Activated naive CD4-positive, alpha-beta T cell (primary cell): ENCODE data around the gene NUCKS1.

Experiments used
- DNase-seq, 4 experiments: peaks; one replicate each; lab custom pipeline; 2025; lab: John Stamatoyannopoulos, UW

Gene NUCKS1

DNA sequence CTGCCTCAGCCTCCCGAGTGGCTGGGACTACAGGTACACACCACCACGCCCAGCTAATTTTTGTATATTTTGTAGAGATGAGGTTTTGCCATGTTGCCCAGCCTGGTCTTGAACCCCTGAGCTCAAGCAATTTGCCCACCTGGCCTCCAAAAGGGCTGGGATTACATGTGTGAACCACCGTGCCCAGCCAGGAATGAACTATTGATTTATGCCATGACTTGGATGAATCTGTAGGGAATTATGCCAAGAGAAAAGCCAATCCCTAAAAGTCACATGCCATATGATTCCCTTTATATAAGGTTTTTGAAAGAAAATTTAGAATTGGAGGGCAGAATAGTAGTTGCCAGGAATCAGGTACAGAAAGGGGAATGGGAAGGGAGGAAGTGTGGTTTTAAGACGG, 50.6 kb downstream of the NUCKS1 start:
- DNase-seq, result no peak

DNA sequence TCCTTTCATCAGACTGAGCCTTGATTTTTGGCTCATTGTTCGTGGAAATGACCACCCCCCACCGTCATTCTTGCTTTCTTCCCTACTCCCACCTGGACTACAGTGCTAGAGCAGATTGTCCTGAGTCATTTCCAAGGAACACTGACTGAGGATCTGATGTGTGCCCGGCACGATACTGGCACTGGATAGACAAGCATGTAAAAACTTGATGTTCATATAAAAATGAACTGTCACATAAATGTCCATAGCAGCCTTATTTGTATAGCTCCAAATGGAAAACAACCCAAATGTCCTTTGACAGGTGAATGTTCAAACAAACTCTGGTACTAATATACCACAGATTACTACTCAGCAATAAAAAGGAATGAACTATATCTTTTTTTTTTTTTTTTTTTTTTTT, 51.1 kb downstream of the NUCKS1 start:
- no peak for DNase-seq

DNA sequence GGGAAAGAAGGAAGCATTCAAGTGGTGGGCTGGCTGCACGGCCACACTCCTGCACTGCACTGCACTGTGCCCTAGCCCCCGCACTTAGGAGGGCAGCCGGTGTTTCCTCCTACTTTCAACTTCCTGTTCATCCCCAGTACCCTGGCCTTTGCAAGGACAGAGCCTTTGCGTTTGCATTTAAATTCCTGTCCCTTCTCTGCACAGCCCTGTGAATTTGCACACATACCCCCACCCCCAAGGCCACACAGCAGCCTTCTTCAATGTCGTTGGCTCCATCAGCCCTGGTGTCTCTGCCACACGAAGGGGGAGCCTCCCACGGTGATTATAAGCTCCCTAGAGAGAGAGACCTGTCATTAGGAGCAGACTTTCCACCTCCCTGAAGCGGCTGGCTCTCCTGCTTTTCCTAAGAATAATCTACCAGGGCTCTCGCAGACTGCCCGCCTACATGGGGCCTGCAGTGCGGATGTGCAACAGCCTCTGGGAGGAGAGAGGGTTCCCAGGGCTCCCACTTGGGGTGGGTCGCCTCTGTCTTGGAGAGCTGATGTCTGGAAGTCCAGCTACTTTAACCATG, 56.5 kb downstream of the NUCKS1 start:
- DNase-seq, result no peak

DNA sequence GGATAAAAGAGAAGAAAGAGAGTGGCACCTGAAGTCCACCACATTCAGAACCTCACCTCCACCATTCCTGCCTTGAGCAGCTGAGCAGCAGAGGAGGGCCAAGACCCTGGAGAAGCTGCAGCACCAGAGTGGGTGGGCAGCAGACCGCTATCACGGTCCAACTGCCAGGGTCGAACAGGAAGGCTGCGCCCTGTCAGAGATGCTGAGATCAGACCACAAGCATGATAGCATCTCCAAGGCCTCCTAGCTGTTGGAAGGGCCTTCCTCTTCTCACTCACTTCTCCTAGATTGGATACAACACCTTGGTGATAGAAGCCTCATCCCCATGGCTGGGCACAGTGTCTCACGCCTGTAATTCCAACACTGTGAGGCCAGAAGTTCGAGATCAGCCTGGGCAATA, 57.6 kb downstream of the NUCKS1 start:
- no peak for DNase-seq

DNA sequence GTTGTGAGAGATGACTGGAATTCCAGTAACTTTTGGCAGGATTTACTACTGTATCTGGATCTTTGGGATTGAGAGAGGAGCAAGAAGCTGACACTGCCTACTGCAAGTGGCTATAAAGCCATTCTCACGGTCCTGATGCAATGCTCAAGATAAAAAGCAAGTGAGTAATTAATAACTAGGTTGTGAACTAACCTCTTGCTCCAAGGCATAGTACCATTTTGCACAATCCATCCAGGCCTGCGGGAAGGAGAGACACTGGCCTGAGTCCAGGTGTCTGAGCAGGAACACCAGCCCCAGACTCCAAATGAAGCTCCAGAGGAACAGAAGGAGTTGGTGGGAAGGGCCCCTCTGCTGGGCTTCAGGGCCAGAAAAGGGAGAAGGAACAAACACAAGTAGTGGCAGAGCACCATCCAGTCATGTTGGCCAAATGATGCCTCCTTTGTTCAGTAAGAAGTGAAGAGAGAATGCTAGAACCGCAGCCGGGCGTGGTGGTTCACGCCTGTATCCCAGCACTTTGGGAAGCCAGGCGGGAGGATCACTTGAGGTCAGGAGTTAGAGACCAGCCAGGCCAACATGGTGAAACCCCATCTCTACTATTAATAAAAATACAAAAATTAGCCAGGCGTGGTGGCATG, 59.7 kb downstream of the NUCKS1 start:
- no peak for DNase-seq

- no peak for DNase-seq
Measured at GRCh38 chr1:205689479-205689878, 60.5 kb downstream of the NUCKS1 start.

DNA sequence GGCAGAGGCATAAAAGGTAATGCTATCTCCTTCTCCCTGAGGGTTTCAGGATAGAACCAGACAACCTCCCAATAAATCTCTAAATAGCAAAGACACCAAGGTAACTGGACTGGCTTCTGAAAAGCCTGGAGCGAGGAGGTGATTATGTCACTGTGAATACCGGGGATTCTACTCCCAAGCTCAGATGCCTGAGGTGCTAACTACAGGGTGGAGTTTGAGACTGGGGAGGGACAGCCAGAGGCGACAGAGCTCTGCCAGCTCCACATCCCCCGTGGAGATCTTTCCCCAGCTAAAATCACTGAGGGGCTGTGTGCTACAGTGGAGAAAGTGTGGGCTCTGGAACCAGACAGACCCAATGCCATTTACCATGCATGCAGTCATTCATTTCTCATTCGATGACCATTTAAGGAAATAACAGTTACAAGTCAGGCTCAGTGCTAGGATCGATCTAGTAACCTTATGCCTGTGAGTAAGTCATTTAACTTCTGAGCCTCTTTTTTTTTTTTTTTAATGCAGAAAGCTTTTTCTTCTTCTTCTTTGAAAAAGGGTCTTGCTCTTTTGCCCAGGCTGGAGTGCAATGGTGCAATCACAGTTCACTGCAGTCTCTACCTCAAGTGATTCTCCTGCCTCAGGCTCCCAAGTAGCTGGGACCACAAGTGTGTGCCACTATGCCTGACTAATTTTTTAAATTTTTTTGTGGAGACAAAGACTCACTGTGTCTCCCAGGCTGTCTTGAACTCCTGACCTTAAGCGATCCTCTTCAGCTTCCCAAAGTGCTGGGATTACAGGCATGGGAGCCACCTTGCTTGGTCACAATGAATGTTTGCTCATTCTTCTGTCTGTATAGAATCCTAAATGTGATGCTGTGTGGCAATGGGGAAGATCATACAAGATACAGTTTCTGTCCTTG, 61.6 kb downstream of the NUCKS1 start:
- DNase-seq, result no peak

DNA sequence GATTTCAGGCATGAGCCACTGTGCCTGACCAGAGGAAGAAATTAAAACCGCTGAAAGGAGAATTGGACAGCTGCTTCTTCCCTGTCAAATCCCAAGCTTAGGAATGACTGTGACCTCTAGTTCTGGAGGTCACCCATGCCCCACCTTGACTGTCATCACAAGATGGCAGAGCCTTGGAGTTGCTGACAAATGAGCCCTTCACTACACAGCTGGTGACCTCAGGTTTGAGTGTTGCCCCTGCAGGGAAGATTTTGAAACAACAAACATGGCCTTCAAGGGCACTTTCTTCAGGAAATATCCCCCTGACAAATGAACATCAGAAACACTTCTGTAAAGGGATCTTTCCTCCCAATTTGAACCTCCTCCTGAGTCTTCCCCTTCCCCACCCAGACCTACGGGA, 62.7 kb downstream of the NUCKS1 start:
- no peak for DNase-seq

DNA sequence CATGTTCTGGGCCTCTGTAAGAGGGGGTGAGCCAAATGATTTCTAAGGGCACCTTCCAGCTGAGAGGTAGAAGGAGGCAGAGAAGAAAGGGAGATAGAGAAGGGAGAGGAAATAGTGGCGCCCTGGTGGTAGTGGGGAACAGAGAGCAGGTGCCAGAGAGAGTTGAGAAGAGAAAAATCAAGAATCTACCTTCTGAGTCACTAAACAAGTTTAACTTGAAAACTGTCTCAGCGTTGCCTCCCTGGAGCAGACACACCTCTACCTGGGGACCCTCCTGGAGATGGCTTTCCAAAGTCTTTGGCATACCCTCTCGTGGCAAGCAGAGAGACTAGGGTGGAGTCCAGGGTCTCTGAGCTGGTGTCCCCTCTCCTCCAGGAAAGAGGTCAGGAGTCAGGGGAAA, 68.6 kb downstream of the NUCKS1 start:
- no peak for DNase-seq

DNA sequence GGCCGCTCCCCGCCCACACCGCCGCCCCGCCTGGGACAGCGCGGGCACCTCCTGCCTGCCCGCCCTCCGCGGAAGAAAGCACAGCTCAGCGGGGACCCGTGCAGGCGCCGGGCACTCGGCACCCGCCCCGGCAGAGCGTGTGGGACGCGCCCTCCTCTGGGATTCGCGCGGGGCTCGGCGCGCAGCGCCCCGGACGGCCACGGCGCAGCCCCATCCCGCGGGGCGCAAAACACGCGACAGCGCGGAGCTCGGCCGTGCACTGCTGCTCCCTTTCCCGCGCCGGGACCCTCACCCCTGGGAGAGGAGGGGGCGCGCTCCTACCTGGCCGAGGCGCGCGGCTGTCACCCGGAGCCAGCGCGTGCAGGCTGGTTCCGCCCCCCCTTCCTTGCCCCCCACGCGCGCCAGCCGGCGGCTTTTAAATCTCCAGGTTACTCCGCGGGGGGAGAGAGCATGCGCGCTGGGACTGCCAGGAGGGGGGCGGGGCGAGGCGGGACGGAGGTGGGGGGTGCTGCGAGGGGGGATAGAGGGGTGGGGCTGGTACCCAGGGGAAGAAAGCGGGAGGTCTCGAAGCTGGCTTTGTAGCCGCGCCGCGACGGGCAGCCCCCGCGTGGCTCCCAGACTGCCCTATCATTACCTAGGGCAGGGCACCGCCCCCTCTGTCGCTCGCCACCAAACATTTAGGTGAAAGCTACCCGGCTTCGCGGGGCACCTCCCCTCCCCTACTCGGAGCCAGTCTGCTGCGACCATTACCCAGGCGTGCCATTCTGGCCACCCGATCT, 69.7 kb downstream of the NUCKS1 start, which contains the start of gene SLC45A3:
Gene SLC45A3 (minus strand): TSS at position 437 of the 779 bp plus-strand sequence. CDS start 15,853 bp downstream, outside the sequence.
- DNase-seq, result peak in 1 of 4 experiments; percentile 22

GRCh38 chr1:205678286-205679111, 71.5 kb downstream of the NUCKS1 start:
- no peak for DNase-seq

DNA sequence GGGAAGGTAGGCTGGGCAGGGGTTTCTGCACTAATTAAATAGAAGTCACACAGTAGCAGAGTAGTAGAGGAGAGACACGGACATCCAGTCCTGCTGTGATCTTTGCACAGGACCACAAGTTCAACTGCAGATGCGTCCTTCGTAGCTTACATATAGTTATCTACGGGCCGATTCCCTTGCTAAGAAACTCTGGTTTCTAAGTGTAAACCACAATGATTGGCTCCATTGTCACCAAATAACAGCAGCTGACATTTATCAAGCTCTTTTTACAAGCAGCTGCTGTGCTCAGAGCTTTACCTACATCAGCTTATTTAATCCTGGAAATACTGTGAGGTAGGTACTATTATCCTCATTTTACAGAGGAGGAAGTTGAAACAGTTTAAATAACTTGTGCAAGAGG, 72.8 kb downstream of the NUCKS1 start:
- DNase-seq, result no peak

- no peak for DNase-seq
Measured at GRCh38 chr1:205676597-205676996, 73.4 kb downstream of the NUCKS1 start.

DNA sequence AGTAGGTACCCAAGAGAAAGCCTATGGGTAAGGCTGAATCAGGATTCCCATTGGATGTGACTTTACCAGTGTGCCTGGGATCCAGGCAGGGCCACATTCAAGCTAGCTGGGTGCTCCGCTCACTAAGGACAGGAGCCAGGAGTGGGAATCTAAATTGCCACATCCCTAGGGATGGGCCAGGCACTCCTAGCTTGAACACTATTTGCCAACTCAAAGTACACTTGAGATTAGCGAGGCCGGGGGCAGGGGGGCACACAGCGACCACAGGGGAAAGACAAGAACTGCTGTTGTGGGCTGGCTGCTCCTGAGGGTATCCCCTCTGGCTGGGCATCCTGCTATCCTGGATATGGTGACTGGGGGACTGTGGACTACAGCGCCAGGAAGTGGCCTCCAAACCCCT, 74.0 kb downstream of the NUCKS1 start:
- DNase-seq, result no peak

DNA sequence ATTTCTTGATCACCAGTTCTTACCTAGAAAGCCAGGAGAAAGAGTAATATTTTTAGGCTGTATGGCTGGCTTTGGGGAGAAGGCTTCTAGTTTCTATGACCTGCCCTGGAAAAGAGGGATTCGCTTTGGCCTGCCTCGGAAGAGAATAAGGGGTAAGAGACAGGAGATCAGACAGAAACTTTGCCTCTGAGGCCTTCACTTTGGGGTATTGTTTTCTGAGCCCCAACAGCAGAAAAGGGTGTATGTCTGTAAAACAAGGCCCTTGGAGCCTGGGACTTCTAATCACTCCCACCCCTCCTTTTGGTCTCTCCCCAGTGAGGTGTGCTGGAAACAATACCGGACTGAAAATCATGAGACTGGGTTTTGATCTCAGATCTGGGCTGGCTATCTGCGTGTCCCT, 74.7 kb downstream of the NUCKS1 start:
- no peak for DNase-seq

DNA sequence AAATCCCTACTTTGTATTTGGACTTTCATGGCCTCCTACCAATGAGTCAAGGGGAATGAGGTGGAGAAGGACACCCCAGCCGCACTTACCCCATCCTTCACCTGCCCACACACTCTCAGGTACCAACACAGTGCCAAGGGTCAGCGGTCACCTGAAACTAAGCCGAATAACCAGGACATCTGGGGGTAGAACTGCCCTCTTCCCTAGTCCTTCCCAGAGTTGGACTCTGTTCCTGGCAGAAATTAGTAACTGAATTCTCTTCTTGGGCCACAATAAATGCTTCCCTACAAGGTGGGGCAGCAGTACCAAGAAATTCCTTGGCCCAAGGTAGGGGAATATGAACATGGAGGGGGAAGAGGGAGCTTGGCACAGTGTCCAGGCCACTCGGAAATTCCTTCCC, 77.0 kb downstream of the NUCKS1 start:
- DNase-seq, result no peak

- no peak for DNase-seq
Measured at GRCh38 chr1:205672395-205672889, 77.5 kb downstream of the NUCKS1 start.

- DNase-seq, result no peak
Measured at GRCh38 chr1:205670611-205671430, 79.2 kb downstream of the NUCKS1 start.

GRCh38 chr1:205670150-205670446, 79.9 kb downstream of the NUCKS1 start:
- no peak for DNase-seq

DNA sequence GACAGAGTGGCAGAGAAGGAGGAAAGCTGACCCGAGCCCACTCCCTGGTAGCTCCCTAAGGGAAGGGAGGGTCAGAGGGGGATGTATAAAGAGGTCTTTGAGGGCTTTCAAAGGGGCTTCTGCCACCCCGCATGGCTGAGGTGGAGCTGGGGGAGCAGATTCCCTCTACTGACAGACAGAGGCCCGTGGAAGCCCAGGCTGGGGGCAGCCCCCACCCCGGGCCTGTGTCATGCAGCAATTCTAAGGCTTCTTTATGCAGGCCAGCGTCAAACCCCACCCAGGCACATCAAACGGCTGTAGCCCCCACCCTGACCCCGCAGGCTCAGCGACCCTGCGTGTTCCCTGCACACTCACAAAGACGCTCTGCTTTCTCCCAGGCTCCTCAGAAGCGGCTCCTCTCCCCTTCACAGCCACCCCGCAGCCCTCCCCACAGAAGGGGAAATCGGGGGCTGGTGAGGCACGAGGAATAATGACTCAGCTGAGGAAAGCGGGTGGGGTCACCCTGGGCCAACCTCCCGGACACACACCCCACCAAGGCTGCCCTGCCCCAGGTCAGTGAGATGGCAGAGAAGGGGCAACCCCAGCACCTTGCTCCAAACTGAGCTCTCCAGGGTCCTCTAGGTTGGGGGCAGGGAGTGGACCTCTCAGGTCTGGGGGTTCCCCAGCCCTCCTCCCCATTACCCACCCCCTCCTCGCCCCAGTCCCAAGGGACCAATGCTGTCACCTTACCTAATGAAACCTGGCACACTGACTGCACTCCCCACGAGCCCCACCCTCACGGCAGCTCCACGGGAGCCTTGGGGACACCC, 80.4 kb downstream of the NUCKS1 start:
- no peak for DNase-seq
